NCI-H526 treated with DMSO at 0.1 percent for 48 hours (cell line): ENCODE data around the gene ZMIZ2.
A peak's percentile ranks its signal among the peaks of the same experiment; 100 is the strongest.
"Not testable (repeated sequence)": the region's sequence is repeated elsewhere in the genome, so short reads cannot be mapped to it uniquely, and the experiment has no call there.

Experiments
- DNase-seq: peaks from one replicate; lab custom pipeline; 2025; lab: John Stamatoyannopoulos, UW

ZMIZ2 gene, protein sequence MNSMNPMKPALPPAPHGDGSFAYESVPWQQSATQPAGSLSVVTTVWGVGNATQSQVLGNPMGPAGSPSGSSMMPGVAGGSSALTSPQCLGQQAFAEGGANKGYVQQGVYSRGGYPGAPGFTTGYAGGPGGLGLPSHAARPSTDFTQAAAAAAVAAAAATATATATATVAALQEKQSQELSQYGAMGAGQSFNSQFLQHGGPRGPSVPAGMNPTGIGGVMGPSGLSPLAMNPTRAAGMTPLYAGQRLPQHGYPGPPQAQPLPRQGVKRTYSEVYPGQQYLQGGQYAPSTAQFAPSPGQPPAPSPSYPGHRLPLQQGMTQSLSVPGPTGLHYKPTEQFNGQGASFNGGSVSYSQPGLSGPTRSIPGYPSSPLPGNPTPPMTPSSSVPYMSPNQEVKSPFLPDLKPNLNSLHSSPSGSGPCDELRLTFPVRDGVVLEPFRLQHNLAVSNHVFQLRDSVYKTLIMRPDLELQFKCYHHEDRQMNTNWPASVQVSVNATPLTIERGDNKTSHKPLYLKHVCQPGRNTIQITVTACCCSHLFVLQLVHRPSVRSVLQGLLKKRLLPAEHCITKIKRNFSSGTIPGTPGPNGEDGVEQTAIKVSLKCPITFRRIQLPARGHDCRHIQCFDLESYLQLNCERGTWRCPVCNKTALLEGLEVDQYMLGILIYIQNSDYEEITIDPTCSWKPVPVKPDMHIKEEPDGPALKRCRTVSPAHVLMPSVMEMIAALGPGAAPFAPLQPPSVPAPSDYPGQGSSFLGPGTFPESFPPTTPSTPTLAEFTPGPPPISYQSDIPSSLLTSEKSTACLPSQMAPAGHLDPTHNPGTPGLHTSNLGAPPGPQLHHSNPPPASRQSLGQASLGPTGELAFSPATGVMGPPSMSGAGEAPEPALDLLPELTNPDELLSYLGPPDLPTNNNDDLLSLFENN

DNA sequence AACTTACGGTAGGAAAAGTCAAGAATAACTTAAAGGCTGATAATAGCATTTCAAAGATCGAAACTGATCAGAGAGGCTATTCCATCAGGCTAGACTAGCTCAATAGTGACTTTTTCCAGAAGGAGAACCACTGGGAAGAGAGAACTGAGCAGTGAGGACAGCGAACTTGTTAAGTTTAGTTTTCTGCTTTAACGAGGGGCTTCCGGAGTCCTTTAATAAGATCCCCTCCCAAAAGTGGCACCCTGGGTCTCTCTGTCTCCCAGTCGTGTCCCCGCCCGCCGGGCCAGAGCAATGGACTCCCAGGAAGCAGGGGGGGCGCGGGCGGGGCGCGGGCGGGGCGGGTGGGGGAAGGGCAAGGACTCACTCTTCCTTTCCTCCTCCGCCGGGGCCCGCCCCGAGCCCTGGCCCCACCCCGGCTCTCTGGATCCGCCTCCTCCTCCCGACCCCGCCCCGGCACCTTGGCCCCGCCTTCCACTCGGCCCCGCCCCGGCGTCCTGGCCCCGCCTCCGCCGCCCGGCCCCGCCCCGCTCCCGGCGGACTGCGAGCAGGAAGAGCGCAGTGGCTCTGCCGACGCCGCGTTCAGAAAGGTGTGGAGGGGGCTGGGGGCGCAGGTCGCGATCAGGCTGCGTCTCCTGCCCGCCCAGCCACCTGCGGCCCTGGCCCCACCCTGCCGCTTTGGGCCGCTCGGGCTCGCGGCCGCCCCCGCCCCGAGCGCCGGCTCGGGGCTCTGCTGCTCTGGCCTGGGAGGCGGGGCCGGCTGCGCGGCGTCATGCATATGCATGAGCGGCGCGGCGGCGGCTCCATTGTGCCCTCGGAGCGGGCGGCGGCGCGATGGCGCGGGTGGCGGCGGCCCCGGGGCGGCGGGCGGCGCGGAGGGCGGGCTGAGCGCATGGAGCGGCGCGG is at the start of gene ZMIZ2:
Gene ZMIZ2, plus strand, starts transcription at position 803 of the 903 bp plus-strand sequence. CDS start 7,403 bp downstream, outside the sequence.
- peak; percentile 73 for DNase-seq

DNA sequence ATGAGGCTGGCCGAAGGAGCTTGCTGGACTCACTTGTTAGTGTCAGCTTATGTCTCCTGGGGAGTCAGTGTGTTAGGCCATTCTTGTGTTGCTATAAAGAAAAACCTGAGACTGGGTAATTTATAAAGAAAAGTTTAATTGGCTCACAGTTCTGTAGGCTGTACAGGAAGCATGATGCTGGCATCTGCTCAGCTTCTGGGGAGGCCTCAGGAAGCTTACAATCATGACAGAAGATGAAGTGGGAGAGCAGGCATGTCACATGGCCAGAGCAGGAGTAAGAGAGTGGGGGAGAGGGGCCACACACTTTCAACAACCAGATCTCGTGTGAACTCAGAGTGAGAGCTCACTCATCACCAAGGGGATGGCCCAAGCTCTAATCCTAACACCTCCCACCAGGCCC is 49.0 kb upstream of the ZMIZ2 start:
- not testable (repeated sequence) for DNase-seq

DNA sequence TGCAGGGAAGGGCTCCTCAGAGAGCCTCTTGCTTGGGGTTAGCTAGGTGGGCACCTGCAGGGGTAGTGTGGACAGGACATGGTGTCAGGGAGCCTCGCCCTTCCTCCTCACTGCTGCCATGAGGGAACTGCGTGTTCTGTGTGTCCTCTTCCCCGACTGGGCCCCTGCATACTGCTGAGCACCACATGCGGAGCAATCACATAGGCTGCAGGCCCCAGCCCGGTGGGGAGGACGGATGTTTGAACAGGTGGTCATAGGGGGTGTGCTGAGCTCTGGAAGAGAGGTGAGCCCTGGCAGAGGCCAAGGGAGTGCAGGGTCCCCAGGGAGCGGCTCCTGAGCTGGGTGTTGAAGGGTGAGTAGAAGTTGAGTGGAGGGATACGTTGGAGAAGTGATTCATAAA is 48.3 kb upstream of the ZMIZ2 start:
- no peak for DNase-seq

DNA sequence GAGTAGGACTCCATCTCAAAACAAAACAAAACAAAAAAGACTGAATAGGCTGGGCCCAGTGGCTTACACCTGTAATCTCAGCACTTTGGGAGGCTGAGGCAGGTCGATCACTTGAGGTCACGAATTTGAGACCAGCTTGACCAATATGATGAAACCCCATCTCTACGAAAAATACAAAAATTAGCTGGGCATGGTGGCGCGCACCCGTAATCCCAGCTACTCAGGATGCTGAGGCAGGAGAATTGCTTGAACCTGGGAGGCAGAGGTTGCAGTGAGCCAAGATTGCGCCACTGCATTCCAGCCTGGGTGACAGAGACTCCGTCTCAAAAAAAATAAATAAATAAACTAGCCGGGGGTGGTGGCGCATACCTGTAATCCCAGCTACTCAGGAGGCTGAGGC is 45.3 kb upstream of the ZMIZ2 start:
- DNase-seq, result not testable (repeated sequence)

DNA sequence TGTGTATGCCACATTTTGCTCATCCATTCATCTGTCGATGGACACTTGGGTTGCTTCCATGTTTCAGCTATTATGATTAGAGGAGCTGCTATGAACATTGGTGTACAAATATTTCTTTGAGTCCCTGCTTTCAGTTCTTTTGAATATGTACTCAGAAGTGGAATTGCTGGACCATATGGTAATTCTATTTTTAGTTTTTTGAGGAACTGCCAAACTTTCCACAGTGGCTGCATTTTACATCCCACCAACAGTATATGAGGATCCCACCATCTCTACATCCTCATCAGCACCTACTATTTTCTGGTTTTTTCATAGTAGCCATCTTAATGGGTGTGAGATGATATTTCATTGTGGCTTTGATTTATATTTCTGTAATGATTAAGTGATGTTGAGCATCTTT is 44.7 kb upstream of the ZMIZ2 start:
- no peak for DNase-seq

DNA sequence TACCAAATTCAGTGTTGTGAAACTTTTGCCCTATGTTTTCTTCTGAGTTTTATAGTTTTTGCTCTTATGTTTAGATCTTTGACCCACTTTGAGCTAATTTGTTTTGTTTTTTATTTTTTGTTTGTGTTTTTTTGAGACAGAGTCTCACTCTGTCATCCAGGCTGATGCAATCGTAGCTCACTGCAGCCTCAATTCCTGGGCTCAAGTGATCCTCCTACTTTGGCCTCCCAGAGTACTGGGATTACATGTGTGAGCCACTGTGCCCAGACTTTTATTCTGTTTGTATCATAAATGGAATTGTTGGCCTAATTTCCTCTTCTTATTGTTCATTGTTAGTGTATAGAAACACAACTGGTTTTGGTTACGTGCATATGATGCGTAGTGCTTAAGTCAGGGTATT is 43.2 kb upstream of the ZMIZ2 start:
- no peak for DNase-seq

DNA sequence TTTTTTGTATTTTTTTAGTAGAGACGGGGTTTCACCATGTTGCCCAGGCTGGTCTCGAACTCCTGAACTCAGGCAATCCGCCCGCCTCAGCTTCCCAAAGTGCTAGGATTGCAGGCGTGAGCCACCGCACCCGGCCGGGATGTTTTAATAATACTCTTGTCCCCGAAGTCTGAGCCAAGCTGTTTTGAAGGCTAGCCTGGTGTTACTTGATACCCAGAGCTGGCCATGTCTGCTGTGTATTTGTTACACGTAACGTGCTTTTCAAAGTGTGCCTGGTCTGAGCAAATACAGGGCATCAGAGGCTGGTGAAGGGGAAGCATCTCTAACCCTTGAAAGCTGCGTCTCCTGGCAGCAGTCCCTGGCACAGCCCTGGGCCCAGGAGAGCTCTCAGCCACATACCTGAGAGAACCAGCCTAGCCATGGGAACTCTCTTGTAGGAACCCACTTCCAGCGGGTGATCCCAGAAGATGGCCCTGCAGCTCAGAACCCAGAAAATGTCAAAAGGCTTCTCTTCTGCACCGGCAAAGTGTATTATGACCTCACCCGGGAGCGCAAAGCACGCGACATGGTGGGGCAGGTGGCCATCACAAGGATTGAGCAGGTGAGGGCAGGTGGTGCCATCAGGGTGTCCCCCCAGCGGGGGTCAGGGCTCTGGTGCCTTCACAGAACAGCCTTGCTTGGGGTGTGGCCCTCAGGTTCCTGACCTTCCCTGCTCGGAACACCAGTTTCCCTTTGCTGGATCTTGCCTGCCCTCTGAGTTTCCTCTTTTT is 41.7 kb upstream of the ZMIZ2 start:
- no peak for DNase-seq

DNA sequence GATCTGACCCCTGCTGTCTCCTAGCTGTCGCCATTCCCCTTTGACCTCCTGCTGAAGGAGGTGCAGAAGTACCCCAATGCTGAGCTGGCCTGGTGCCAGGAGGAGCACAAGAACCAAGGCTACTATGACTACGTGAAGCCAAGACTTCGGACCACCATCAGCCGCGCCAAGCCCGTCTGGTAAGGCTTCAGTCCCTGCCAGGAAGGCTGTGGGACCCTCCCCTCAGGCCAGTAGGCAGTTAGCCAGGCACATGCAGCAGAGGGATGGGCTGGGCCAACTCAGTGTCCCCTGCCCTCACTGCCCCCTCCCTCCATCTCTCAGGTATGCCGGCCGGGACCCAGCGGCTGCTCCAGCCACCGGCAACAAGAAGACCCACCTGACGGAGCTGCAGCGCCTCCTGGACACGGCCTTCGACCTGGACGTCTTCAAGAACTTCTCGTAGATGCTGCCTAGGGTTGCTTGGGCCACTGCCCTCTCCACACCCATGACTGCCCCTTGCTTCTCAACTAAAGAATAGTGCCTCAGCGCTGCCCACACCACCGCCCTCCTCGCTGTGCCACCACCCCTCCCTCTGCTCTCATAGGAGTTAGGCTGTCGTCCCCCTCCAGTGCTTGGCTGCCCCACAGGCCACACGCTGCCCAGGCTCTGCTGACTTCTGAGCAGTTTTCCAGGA is 41.0 kb upstream of the ZMIZ2 start:
- no peak for DNase-seq

DNA sequence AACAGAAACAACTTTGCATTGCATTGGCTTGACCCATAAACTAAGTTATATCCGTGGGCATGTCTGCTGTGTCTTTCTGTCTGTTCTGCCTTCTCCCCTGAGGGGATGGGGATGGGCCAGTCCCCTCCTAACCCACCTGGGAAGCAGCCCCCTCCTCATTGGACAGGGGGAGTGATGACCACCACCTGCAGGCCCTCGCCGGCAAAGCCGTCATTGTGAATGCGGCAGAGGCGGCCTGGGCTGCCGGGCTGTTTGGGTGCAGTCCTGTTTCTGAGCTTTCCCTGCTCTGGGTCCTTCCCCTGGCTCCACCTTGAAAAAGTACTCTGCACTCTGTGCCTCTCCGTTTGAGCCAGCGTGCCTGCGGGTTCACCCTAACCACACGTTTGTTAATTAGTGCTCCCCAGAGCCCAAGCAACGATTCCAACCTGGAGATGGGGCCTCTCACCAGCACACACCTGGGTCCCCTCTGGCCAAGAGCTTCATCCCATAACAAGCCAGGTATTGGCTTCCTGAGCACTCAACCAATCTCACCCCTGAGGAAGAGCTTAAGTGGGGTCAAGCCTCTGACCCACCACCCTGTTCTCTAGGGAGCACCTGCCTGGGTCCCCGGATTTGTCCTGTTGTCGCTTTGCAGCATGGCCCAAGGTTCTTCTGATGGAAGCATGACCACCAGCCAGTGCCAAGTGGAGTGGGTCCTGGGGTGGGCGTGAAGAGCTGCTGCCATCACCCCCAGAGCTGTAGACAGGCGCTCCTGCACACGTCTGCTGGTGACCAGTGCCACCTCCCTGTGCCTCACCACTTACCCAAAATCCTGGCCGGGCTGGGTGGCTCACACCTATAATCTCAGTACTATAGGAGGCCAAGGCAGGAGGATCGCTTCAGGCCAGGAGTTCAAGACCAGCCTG is 39.4 kb upstream of the ZMIZ2 start:
- no peak for DNase-seq

DNA sequence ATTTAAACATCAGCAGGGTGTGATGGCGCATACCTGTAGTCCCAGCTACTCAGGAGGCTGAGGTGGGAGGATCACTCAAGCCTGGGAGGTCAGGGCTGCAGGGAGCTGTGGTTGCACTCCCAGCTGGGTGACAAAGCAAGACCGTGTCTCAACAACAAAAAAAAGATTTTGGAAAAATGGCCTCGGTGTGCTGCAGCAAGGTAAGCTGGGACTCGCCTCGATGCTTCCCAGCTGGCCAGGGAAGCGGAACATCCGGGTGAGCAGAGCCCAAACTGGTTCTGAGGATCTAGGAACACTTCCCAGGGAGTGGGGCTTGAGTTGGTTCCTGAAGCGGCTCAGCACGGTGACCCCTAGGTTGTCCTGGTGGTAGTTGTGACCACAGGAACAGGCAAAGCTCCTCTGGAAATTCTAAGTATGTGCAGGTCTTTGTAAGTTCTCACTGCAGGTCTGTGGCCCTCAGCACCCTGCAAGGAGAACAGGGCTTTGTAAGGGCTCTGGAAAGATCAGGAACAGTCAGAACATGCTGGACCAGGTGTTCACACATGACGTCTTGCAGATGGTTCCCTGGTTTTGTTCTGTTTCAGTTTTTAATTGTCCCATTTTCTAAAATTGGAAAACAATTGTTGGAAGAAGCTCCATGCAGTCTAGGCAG is 38.6 kb upstream of the ZMIZ2 start:
- no peak for DNase-seq

DNA sequence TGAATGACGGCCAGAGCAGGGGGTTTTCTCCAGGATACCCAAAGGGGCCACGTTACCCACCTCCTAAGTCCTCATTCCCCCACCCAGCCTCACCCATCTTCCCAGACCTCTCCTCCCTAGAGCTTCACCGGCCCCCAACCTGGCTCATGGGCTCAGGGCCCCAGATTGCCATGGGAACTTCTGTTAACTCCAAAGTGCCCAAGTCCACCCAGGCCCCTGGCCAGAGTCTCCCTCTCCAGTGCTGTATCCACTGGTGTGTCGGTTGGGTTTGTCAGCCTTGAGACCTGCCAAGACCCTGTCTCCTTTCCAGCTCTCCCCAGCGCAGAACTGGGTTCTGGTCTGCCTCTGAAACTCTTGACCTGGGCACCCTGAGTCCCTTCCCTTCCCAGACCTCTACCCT is 37.1 kb upstream of the ZMIZ2 start:
- DNase-seq, result no peak

DNA sequence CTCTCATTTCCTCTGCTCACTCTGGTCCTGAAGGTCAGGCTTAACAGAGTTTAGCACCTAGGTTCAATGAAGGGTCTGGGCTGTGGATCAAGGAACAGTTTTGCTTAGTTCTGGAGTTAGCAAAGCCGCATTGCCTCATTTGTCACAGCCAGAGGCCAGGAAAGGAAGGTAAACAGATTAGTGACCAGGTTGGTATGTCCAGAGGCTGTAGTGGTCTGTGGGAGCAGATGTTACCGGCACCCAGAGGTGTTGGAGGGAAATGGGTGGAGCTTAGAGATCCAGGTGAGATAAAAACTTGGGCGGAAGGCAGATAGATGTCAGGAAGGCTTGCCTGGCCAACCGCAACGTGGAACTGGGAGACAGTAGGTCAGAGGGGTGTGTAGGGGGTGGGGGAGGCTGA is 36.6 kb upstream of the ZMIZ2 start:
- DNase-seq, result no peak

DNA sequence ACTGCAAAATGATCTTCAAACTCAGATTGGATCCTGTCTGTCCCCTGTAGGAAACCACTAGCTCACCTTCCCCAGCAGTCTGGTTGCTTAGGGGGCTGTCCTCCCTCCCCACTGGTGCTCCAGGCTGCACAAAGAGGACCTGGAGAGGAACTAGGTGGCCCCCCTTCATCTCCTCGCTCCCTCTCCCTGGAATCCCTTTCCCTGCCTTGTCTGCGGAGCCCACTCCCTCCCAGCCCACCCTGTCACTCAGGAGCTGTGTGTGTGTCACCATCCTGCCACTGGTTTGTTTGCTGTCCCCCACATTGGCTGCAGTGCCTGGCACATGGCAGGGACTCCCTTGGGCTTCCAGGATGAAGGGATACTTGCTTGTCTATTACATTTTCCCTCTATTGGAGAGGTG is 35.5 kb upstream of the ZMIZ2 start:
- no peak for DNase-seq

DNA sequence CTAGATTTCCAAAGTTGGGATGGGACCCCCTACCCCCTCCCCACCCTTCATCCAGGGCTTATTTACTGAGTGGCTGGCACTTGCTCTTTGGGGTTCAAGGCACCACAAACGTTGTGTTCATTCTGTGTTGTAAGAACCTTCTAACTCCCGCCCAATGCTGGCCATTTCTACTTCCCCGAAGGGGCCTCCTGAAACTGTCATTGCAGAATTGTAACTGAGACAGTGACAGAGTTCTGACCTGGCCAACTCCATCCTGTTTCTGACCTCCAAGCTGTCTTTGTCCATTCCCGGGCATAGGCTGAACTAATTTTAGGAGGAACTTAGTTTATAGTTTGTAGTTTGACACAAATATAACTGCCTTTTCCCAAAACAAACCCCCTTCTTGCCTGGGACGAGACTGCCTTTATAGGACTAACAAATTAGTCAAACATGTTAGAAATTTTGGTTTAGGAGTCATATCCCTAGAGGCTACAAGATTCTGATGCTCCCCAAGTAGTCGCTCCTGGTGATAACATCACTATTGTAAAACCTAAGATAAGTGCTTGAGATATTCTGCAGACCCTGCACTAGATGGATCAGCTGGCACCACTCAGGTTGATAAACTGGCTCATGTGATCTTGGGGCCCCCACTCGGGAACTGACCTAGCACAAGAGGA is 34.8 kb upstream of the ZMIZ2 start:
- DNase-seq, result no peak

DNA sequence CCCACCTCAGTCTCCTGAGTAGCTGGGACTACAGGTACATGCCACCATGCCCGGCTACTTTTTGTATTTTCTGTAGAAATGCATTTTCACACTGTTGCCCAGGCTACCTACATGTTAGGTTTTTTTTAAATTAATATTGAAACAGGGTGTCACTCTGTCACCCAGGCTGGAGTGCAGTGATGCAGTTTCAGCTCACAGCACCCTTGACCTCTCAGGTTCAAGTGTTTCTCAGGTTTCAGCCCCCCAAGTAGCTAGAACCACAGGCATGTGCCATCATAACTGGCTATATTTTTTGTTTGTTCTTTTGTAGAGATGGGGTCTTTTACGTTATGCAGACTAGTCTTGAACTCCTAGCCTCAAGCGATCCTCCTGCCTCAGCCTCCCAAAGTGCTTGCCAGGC is 32.4 kb upstream of the ZMIZ2 start:
- DNase-seq, result no peak

DNA sequence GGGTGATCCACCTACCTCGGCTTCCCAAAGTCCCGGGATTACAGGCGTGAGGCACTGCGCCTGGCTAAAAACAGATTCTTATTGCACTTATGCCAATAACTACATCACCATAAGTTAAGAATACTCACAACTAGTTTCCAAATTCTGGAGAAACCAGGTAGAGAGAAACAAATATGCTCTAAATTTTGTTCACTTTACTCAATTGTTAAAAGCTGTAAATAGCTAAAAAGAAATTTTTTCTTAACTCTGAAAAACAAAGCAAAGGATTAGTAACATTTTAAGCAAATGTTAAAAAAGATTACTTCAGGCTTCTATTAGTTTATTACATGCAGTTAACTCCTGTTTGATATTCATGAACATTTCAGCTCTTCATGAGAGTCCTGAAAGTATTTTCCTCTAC is 28.3 kb upstream of the ZMIZ2 start:
- no peak for DNase-seq

DNA sequence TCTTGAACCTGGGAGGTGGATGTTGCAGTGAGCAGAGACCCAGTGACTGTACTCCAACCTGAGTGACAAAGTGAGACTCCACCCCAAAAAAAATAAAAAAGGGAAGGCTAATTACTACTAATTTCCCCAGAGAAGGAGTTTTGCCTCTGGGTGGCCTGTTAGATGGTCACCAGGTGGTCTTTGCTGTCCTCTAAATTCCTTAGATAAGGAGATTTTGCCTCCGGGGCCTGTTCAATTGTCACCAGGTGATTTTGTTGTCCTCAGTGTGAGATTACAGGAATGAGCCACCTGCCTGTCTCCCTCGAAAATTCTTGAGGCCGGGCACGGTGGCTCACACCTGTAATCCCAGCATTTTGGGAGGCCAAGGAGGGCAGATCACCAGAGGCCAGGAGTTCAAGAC is 24.4 kb upstream of the ZMIZ2 start:
- no peak for DNase-seq

DNA sequence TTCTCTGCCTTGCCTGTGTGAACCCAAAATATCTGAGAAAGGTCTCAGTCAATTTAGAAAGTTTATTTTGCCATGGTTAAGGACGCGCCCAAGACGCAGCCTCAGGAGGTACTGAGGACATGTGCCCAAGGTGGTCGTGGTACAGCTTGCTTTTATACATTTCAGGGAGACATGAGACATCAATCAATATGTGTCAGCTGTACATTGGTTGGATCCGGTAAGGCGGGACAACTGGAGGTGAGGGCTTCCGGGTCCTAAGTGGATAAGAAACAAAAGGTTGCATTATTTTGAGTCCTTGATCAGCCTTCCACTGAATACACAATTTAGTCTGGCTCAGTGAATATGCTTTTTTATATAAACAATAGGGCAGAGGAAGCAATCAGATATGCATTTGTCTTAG is 22.4 kb upstream of the ZMIZ2 start:
- DNase-seq, result not testable (repeated sequence)
